HepG2 (cell line): ENCODE results near the gene MAN2A2. TPM values are rescaled to one million over a fixed set of nuclear protein-coding genes. Genes with fewer than 3 reads are reported as not detected.

Experiments used
- CBFB ChIP-seq: sonication (generic); formaldehyde crosslinking; IDR thresholded peaks from 2 replicates; pipeline ENCODE4 v1.4.0; 2020; ENCODE audit warnings: missing genetic modification reagents
- CCDC6 ChIP-seq: sonication (generic); formaldehyde crosslinking; IDR thresholded peaks from 2 replicates; pipeline ENCODE4 v1.8.1; 2022; ENCODE audit warnings: mild to moderate bottlenecking, missing genetic modification reagents, moderate library complexity
- ELF4 ChIP-seq: sonication (generic); formaldehyde crosslinking; IDR thresholded peaks from 2 replicates; pipeline ENCODE4 v1.5.0; 2020; ENCODE audit warnings: missing genetic modification reagents, mild to moderate bottlenecking, moderate library complexity, borderline replicate concordance
- FOXA1 ChIP-seq, 2 experiments: fragments of 450-650 bp in 1 of 2; sonication (generic) in 1 of 2; formaldehyde crosslinking in 1 of 2; IDR thresholded peaks; 2 replicates each; pipeline versions ENCODE4 v1.4.0 to v1.6.1; 2016 to 2020; ENCODE audit warnings: missing genetic modification reagents in 1 of 2
- GATA4 ChIP-seq: sonication (generic); IDR thresholded peaks from 2 replicates; pipeline ENCODE4 v1.6.1; 2016; ENCODE audit warnings: antibody characterized with exemption, low read depth, borderline replicate concordance
- HDAC1 ChIP-seq: sonication (generic); formaldehyde crosslinking; IDR thresholded peaks from 2 replicates; pipeline ENCODE4 v1.5.1; 2020; ENCODE audit warnings: mild to moderate bottlenecking, missing genetic modification reagents
- KDM4B ChIP-seq: sonication (generic); formaldehyde crosslinking; IDR thresholded peaks from 2 replicates; pipeline ENCODE4 v1.4.0; 2020; ENCODE audit warnings: missing genetic modification reagents
- PHF20 ChIP-seq: sonication (generic); formaldehyde crosslinking; IDR thresholded peaks from 2 replicates; pipeline ENCODE4 v1.5.0; 2020; ENCODE audit warnings: mild to moderate bottlenecking, missing genetic modification reagents
- SIN3A ChIP-seq: IDR thresholded peaks from 2 replicates; pipeline ENCODE4 v1.6.1; 2011; ENCODE audit warnings: low read depth, mild to moderate bottlenecking, control low read depth, low read length, borderline replicate concordance
- ZBTB8A ChIP-seq: sonication (generic); formaldehyde crosslinking; IDR thresholded peaks from 2 replicates; pipeline ENCODE4 v1.4.0; 2020; ENCODE audit warnings: mild to moderate bottlenecking, low read depth, missing genetic modification reagents, borderline replicate concordance
- ZFP36 ChIP-seq: fragments of 150-350 bp; IDR thresholded peaks from 2 replicates; pipeline ENCODE4 v1.6.1; 2018; ENCODE audit warnings: borderline replicate concordance, low read length, low read depth; ENCODE audit not compliant: partially characterized antibody
- ZFY ChIP-seq: sonication (generic); formaldehyde crosslinking; IDR thresholded peaks from 2 replicates; pipeline ENCODE4 v1.4.0; 2020; ENCODE audit warnings: missing genetic modification reagents
- ZFYVE20 ChIP-seq: sonication (generic); formaldehyde crosslinking; IDR thresholded peaks from 2 replicates; pipeline ENCODE4 v1.8.0; 2023; ENCODE audit warnings: low read depth, mild to moderate bottlenecking, moderate library complexity, missing genetic modification reagents, borderline replicate concordance
- ZNF614 ChIP-seq: IDR thresholded peaks from 2 replicates; pipeline ENCODE4 v1.6.1; 2018; ENCODE audit warnings: missing biosample characterization, missing genetic modification reagents, inconsistent platforms, borderline replicate concordance
- ZNF782 ChIP-seq: sonication (generic); formaldehyde crosslinking; IDR thresholded peaks from 2 replicates; pipeline ENCODE4 v1.4.0; 2020; ENCODE audit warnings: missing genetic modification reagents, mild to moderate bottlenecking, borderline replicate concordance
- ZSCAN31 ChIP-seq: sonication (generic); formaldehyde crosslinking; IDR thresholded peaks from 2 replicates; pipeline ENCODE4 v1.5.0; 2020; ENCODE audit warnings: low read depth, mild to moderate bottlenecking, missing genetic modification reagents
- polyA plus RNA-seq, 8 experiments: library from polyadenylated mRNA; depleted of rRNA in 3 of 8; stranded (reverse) in 7 of 8; unstranded in 1 of 8; fragments of >200 nt; fragmentation: Illumina TruSeq in 4 of 8; extraction: Trizol in 4 of 8; gene quantifications; 2 replicates each; pipeline versions ENCODE4 v1.2.1 to v1.2.3, GENCODE V29; 2011 to 2016; ENCODE audit warnings: low read depth in 4 of 8, missing spikeins in 1 of 8, mixed read lengths in 1 of 8; ENCODE audit not compliant: insufficient read depth in 1 of 8
- total RNA-seq, 5 experiments: library from RNA; depleted of rRNA; stranded (reverse); fragments of >200 nt; fragmentation: Illumina TruSeq; extraction: Trizol; gene quantifications; 2 replicates each; pipeline ENCODE4 v1.2.3, GENCODE V29; 2016; ENCODE audit warnings: low read depth in 1 of 5
- TF ChIP-seq, protein P1 (sequence below): sonication (generic); formaldehyde crosslinking; IDR thresholded peaks from 2 replicates; pipeline ENCODE4 v1.8.0; 2022; ENCODE audit warnings: mild to moderate bottlenecking, missing genetic modification reagents, moderate library complexity
- TF ChIP-seq, protein P2 (sequence below): sonication (generic); formaldehyde crosslinking; IDR thresholded peaks from 2 replicates; pipeline ENCODE4 v1.4.0; 2020; ENCODE audit warnings: missing genetic modification reagents
- TF ChIP-seq, protein P3 (sequence below): sonication (generic); formaldehyde crosslinking; IDR thresholded peaks from 2 replicates; pipeline ENCODE4 v1.4.0; 2020; ENCODE audit warnings: mild to moderate bottlenecking, missing genetic modification reagents
- TF ChIP-seq, protein P4 (sequence below): sonication (generic); formaldehyde crosslinking; IDR thresholded peaks from 2 replicates; pipeline ENCODE4 v1.4.0; 2020; ENCODE audit warnings: missing genetic modification reagents

MAN2A2 gene
- total and polyA plus RNA-seq, 2 of the 13 experiments (the other 11 are each of a cell fraction or from before 2014, with no cell fraction given) = 17.5 to 51.5 TPM

DNA sequence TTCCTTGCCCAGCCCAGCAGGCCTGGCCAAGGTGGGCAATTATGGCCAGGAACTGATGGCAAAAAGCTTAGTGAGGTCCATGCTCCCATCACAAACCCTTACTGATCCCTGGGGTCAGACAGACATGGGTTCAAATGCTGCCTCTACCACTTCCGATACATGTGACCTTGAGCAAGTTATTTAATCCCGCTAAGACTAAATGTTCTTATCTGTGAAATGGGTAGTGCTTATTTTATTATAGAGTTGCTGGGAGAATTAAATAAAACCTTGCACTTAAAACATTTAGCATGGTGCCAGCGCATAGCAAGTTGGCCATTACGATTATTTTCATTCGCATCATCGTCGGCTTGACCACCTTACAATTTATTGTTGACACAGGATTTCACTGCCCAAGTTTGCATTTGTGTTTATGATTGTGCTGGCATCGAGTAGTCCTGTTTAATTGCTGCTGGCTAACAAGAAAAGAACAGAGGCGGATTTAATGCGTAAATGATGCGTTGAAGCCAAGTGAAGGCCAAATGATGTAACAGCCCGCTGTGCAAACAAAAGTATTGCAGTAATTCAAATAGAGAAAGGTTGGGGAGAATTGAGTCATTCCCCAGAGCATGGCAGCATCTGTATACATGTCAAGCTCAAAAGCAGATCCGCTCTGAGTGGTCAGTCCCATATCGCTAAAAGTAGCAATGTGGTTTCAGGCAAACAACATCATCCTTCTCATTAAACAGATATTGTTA lies 42.0 kb upstream of the MAN2A2 start (continued):
- no peak for TF ChIP-seq GATA4
- TF ChIP-seq SIN3A = no peak
- TF ChIP-seq, protein P1, sequence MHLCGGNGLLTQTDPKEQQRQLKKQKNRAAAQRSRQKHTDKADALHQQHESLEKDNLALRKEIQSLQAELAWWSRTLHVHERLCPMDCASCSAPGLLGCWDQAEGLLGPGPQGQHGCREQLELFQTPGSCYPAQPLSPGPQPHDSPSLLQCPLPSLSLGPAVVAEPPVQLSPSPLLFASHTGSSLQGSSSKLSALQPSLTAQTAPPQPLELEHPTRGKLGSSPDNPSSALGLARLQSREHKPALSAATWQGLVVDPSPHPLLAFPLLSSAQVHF (CRISPR knock-in tag) = no peak
- TF ChIP-seq, protein P2, sequence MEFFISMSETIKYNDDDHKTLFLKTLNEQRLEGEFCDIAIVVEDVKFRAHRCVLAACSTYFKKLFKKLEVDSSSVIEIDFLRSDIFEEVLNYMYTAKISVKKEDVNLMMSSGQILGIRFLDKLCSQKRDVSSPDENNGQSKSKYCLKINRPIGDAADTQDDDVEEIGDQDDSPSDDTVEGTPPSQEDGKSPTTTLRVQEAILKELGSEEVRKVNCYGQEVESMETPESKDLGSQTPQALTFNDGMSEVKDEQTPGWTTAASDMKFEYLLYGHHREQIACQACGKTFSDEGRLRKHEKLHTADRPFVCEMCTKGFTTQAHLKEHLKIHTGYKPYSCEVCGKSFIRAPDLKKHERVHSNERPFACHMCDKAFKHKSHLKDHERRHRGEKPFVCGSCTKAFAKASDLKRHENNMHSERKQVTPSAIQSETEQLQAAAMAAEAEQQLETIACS (CRISPR knock-in tag) = no peak
- TF ChIP-seq PHF20 (CRISPR knock-in tag) = no peak
- no peak for TF ChIP-seq ELF4 (CRISPR knock-in tag)
- TF ChIP-seq ZSCAN31 (CRISPR knock-in tag) = no peak
- peak; percentile 50 for TF ChIP-seq ZFP36
- TF ChIP-seq ZNF782 (CRISPR knock-in tag) = no peak
- TF ChIP-seq, protein P3, sequence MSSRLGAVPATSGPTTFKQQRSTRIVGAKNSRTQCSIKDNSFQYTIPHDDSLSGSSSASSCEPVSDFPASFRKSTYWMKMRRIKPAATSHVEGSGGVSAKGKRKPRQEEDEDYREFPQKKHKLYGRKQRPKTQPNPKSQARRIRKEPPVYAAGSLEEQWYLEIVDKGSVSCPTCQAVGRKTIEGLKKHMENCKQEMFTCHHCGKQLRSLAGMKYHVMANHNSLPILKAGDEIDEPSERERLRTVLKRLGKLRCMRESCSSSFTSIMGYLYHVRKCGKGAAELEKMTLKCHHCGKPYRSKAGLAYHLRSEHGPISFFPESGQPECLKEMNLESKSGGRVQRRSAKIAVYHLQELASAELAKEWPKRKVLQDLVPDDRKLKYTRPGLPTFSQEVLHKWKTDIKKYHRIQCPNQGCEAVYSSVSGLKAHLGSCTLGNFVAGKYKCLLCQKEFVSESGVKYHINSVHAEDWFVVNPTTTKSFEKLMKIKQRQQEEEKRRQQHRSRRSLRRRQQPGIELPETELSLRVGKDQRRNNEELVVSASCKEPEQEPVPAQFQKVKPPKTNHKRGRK = no peak
- no peak for TF ChIP-seq FOXA1 (IDR thresholded peaks at IDR 0.05)
- TF ChIP-seq FOXA1 (CRISPR knock-in tag; IDR thresholded peaks at IDR 0.05) = peak; percentile 95
- TF ChIP-seq CBFB (CRISPR knock-in tag) = peak; percentile 54
- TF ChIP-seq ZNF614 = 0 out of 2 replicates have a peak, but pooled peaks have one; percentile 49
- peak; percentile 51; the same call in 1 of the 2 replicates for TF ChIP-seq HDAC1 (CRISPR knock-in tag)
- no peak for TF ChIP-seq ZFYVE20 (CRISPR knock-in tag)
- peak; percentile 76; the same call in 1 of the 2 replicates for TF ChIP-seq CCDC6 (CRISPR knock-in tag)
- no peak for TF ChIP-seq ZBTB8A (CRISPR knock-in tag)
- TF ChIP-seq, protein P4, sequence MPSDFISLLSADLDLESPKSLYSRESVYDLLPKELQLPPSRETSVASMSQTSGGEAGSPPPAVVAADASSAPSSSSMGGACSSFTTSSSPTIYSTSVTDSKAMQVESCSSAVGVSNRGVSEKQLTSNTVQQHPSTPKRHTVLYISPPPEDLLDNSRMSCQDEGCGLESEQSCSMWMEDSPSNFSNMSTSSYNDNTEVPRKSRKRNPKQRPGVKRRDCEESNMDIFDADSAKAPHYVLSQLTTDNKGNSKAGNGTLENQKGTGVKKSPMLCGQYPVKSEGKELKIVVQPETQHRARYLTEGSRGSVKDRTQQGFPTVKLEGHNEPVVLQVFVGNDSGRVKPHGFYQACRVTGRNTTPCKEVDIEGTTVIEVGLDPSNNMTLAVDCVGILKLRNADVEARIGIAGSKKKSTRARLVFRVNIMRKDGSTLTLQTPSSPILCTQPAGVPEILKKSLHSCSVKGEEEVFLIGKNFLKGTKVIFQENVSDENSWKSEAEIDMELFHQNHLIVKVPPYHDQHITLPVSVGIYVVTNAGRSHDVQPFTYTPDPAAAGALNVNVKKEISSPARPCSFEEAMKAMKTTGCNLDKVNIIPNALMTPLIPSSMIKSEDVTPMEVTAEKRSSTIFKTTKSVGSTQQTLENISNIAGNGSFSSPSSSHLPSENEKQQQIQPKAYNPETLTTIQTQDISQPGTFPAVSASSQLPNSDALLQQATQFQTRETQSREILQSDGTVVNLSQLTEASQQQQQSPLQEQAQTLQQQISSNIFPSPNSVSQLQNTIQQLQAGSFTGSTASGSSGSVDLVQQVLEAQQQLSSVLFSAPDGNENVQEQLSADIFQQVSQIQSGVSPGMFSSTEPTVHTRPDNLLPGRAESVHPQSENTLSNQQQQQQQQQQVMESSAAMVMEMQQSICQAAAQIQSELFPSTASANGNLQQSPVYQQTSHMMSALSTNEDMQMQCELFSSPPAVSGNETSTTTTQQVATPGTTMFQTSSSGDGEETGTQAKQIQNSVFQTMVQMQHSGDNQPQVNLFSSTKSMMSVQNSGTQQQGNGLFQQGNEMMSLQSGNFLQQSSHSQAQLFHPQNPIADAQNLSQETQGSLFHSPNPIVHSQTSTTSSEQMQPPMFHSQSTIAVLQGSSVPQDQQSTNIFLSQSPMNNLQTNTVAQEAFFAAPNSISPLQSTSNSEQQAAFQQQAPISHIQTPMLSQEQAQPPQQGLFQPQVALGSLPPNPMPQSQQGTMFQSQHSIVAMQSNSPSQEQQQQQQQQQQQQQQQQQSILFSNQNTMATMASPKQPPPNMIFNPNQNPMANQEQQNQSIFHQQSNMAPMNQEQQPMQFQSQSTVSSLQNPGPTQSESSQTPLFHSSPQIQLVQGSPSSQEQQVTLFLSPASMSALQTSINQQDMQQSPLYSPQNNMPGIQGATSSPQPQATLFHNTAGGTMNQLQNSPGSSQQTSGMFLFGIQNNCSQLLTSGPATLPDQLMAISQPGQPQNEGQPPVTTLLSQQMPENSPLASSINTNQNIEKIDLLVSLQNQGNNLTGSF (CRISPR knock-in tag) = no peak
- TF ChIP-seq ZFY (CRISPR knock-in tag) = peak; percentile 49
- no peak for TF ChIP-seq KDM4B (CRISPR knock-in tag)
